NOMO-1 (cell line): ENCODE data around the gene FAM210A.
"Not testable (repeated sequence)": the region's sequence is repeated elsewhere in the genome, so short reads cannot be mapped to it uniquely, and the experiment has no call there.

Experiments
- DNase-seq, 2 experiments: peaks; one replicate each; lab custom pipeline; 2025; ENCODE audit not compliant: unreplicated experiment in 2 of 2; lab: John Stamatoyannopoulos, UW

Gene FAM210A, protein sequence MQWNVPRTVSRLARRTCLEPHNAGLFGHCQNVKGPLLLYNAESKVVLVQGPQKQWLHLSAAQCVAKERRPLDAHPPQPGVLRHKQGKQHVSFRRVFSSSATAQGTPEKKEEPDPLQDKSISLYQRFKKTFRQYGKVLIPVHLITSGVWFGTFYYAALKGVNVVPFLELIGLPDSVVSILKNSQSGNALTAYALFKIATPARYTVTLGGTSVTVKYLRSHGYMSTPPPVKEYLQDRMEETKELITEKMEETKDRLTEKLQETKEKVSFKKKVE

GRCh38 chr18:13726232-13726971, at the start of gene FAM210A, which contains the start of gene RNMT:
Gene FAM210A, minus strand, starts transcription at chr18:13726558. Its CDS starts 44,481 bp downstream, at chr18:13682077.
Gene RNMT, plus strand, starts transcription at chr18:13726673. Its CDS starts 4,845 bp downstream, at chr18:13731518.
- peak; percentile 89 to 93 for DNase-seq

DNA sequence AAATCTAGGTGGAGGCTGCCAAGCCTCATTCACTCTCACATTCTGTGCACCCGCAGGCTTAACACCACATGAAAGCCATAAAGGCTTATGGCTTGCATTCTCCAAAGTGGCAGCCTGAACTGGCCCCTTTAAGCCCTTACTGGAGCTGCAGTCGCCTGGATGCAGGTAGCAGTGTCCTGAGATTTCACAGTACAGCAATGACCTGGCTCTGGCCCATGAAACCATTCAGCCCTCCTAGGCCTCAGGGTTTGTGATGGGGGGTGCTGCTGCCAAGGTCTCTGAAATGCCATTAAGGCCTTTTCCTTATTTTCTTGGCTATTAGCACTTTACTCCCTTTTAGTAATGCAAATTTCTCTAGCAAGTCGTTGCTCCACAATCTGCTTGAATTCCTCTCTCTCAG, 48.7 kb upstream of the FAM210A start:
- no peak for DNase-seq

DNA sequence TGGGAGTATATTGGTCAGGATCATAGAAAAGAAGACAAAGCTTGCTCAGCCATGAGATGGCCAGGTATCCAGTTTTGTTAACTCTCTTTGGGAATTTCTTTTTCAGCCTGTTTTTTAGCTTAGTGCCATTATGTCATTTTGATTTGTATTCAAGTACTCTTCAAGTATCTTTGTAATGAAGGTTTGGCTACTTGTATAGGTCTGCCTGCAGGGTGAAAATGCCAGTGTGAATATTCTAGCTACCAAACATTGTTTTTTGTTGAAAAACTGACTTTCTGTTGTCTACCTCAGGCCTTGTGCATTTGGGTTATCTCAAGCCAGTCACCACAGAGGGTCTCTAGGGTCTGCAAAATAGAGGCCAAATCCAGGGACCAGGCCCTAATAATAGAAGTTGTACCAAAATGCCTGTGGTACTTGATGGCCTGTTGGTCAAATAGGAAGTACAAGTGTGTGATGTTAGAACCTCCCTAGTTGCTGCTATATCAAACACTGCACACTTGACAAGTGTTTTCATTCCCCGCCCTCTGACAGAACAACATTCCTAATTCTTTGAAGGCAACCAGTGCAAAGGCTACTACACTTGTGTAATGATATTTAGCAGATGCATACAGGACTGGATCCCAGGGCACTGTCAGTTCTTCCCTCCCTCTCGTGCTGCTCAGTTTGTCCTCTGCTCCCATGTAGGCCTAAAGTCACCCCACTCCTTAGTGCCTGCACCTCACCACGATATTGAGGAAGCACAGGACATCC, 36.5 kb upstream of the FAM210A start:
- DNase-seq = no peak

DNA sequence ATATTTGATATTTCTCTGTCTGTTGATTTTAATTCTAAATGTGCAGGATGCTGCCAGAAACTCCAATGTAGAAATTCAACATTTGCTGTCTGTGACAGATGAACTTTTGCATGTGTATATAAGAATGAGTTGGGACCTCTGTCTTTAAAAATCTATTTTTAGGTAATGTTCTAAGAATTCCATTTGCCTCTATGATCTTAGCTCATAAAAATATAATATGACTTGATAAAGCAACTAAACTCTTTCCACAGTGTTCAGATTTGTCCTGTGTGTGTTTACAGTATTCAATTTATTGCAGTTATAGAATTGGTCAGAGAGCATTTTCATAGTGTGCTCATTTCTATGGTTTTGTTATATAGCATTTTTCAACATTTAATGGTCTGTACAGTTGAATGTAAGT, 33.7 kb upstream of the FAM210A start:
- DNase-seq = no peak

GRCh38 chr18:13758622-13759021, 32.3 kb upstream of the FAM210A start:
- DNase-seq = no peak

DNA sequence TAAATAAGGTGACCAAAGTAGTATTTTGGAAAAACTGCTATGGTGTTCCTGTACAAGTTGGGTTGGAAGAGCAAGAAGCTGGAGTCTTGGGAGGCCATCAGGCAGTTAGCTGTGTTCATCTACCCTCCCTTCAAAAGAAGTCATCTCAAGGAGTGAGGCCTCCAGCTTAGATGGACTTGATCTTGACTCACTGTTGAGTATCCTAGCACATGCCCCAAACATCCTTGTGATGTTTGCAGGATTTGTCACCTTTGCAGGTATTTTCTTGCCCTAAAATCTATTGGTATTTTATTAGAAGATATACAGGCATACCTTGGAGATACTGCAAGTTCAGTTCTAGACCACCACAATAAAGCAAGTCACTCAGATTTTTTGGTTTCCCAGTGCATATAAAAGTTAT, 30.3 kb upstream of the FAM210A start:
- DNase-seq = no peak

GRCh38 chr18:13756261-13756660, 29.9 kb upstream of the FAM210A start:
- DNase-seq = no peak

DNA sequence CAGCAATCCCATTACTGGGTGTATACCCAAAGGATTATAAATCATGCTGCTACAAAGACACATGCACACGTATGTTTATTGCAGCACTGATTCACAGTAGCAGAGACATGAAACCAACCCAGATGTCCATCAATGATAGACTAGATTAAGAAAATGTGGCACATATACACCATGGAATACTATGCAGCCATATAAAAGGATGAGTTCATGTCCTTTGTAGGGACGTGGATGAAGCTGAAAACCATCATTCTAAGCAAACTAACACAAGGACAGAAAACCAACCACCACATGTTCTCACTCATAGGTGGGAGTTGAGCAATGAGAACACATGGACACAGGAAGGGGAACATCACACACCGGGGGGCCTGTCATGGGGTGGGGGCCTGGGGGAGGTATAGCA, 25.2 kb upstream of the FAM210A start:
- DNase-seq = not testable (repeated sequence)

DNA sequence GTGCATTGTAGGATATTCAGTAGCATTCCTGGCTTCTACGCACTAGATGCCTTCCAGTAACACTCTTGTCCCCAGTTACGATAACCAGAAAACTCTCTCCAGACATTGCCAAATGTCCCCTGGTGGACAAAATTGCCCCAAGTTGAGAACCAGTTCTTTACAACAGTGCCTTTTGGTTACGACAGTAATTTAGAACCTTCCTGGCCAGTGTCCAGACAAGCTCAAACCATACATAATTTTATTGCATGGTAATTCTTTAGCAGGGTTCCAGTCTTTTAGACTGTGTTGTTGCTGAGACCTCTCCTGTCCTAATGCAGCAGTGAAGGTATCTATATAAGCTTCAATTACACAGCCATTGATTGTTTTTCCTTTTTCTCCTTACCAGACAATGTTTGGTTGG, 20.3 kb upstream of the FAM210A start:
- DNase-seq = no peak

- DNase-seq = no peak
These were observed 19.3 kb upstream of the FAM210A start for GRCh38 chr18:13745696-13746095.

DNA sequence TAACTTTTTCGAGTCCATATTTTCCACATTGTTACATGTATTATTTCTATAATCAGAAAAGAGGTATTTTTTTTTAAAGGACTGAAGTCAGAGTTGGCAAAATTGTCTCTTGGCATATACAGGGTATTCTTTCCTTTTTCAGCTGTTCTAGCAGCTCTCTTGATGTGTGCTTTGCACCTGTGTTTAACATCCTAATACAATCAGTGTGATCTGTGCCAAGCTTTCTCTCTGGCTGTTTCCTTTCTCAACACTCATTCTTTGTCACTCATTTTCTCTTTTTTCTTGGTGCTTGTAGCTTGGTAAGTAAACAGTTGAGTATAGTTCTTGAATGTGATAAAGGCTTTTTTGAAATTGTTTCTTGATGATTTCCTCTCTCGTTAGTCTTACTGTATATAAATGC, 9.3 kb upstream of the FAM210A start:
- no peak for DNase-seq

DNA sequence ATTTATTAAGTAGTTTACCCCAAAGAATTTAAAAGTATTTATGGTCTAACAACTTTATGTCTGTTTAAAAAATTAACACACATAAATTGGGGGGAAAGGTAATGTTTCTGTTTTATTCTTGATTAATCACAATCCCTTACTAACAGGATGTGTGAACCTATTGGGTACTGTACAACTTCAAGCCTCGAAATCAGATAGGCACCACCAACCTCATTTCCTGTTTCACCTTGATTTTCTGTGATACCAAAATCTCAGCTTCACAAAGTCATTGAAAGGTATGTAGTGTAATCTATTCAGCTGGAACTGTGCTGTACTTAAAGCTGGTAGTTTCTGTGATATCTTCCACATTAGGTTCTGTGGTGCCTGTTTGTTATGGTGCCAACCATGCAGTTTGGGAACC, 4.1 kb upstream of the FAM210A start:
- no peak for DNase-seq

GRCh38 chr18:13726972-13727331, 594 bp upstream of the FAM210A start:
- DNase-seq = peak in 1 of 2 experiments; percentile 46

GRCh38 chr18:13725566-13726231, 659 bp downstream of the FAM210A start:
- DNase-seq = no peak

- DNase-seq = no peak
These were observed 5.5 kb downstream of the FAM210A start for GRCh38 chr18:13720847-13721246.

DNA sequence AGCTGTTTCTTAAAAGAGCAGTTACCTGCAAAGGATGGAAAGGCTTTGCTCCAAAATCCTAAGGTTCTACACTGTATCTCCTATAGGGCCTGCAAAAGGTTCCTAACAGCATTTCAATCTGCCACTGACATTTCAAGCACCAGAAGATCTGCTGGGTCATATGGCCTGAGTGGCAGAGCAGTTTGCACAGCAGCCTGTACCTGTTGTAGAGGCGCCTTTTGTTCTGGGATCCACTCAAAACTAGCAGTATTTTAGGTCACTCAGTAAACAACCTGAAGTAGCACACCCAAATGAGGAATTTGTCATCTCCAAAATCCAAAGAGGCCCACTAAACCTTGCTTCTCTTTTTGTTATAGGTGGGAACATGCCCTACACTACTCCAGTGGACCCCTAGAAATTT, 6.2 kb downstream of the FAM210A start:
- DNase-seq = no peak

- no peak for DNase-seq
These were observed 9.4 kb downstream of the FAM210A start for GRCh38 chr18:13716916-13717315.

DNA sequence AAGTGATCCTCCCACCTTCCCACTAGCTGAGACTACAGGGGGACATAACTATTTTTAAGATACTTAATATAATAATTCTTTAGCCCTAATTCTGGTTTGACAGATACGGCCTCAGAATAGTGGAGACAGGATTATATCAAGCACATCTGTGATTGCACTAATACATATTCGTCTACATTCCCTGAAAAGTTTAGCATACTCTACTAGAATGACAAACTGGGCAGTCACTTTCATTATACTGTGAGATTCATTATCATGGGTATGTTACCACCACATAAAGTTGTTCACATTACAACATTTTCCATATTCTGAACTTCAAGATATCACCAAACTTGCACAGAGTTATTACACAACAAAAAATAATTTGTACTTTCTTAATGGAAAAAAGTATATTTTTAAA, 11.0 kb downstream of the FAM210A start:
- no peak for DNase-seq

DNA sequence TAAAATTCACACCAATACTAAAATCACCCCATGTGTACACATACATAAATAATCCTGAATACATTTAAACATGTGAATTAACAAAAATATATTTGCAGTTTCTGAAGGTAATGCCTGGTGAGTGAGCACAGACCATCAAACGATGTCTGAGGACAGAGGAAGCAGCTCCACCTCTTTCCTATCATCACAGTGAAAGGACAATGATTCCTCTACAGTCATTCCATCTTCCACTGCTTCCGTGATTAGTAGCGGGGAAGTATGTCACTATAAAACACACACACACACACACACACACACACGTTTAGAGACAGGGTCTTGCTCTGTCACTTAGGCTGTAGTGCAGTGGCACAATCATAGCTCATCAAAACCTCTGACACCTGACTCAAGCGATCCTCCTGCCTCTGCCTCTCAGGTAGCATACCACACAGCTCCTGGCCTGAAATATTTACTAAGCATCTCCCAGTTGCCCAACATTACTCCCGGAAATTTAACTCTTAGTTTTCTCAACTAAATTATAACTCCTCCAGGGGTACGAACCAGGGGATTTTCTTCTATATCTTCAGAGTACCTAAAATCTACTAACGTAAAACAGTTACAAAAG, 12.8 kb downstream of the FAM210A start:
- DNase-seq = no peak

- no peak for DNase-seq
These were observed 13.8 kb downstream of the FAM210A start for GRCh38 chr18:13712400-13713131.
